Measurements from ENCODE around the gene ITGA3.

DNA sequence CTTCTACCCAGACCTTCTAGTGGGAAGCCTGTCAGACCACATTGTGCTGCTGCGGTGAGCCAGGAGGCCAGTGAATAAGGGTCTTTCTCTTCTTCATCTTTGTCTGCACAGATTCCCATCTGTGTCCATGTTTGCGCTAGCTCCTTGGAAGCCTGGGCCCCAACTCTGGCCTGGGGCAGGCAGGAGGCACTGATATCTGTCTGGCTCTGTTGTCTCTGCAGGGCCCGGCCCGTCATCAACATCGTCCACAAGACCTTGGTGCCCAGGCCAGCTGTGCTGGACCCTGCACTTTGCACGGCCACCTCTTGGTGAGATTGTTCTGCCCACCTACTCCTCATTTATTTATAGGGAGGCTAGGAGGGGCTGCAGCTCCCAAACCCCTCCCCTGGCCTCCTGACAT lies 18.3 kb downstream of the ITGA3 start:
- TF ChIP-seq TAF1 (IDR thresholded peaks at IDR 0.05; ENCODE audit: borderline replicate concordance, low read depth, low read length) (no peak), NFIC (IDR thresholded peaks at IDR 0.05; ENCODE audit: borderline replicate concordance) (no peak)
